T-helper 2 cell treated with Interferon-gamma antibody and Interleukin-4, amounts not matched to agents 5 μg/mL and 100 μg/mL, for 36 hours (primary cell): ENCODE data around the gene LRMDA.

Experiments
- DNase-seq: peaks from one replicate; pipeline ENCODE4 v3.0.0; 2021; ENCODE audit warnings: low spot score
- H3K27ac Mint-ChIP-seq: one replicate; pipeline ENCODE4 v1.8.0; 2021; ENCODE audit warnings: mild to moderate bottlenecking, mixed read lengths
- H3K27me3 Mint-ChIP-seq: one replicate; pipeline ENCODE4 v1.8.0; 2021; ENCODE audit warnings: low read depth, mixed read lengths
- H3K36me3 Mint-ChIP-seq: one replicate; pipeline ENCODE4 v1.8.0; 2021; ENCODE audit warnings: low read depth, mixed read lengths
- H3K4me1 Mint-ChIP-seq: one replicate; pipeline ENCODE4 v1.8.0; 2021; ENCODE audit warnings: low read depth, mixed read lengths
- H3K4me3 Mint-ChIP-seq: one replicate; pipeline ENCODE4 v1.8.0; 2022; ENCODE audit warnings: mild to moderate bottlenecking, moderate library complexity, mixed read lengths
- H3K9me3 Mint-ChIP-seq: one replicate; pipeline ENCODE4 v1.8.0; 2021; ENCODE audit warnings: mixed read lengths

Gene LRMDA

GRCh38 chr10:75660823-75661222, 229.4 kb downstream of the LRMDA start:
- Mint-ChIP-seq H3K9me3 (no peaks in the 10 kb centered on the region), H3K4me1 (no peaks in the 10 kb centered on the region), H3K27ac (no peak overlapping the region), H3K36me3 (no peaks in the 10 kb centered on the region), H3K27me3 (no peaks in the 10 kb centered on the region), H3K4me3 (no peak overlapping the region)
- DNase-seq: no peak

GRCh38 chr10:75662715-75663114, 231.3 kb downstream of the LRMDA start:
- no peak for DNase-seq
- H3K9me3 Mint-ChIP-seq: no peaks in the 10 kb centered on the region
- H3K4me3 Mint-ChIP-seq: no peak overlapping the region
- no peaks in the 10 kb centered on the region for H3K36me3 Mint-ChIP-seq
- no peaks in the 10 kb centered on the region for H3K4me1 Mint-ChIP-seq
- H3K27ac Mint-ChIP-seq: no peak overlapping the region
- H3K27me3 Mint-ChIP-seq: no peaks in the 10 kb centered on the region

GRCh38 chr10:75663947-75664664, 232.7 kb downstream of the LRMDA start:
- no peak overlapping the region for H3K4me3 Mint-ChIP-seq
- no peak for DNase-seq
- no peaks in the 10 kb centered on the region for H3K27me3 Mint-ChIP-seq
- no peaks in the 10 kb centered on the region for H3K36me3 Mint-ChIP-seq
- H3K9me3 Mint-ChIP-seq: no peaks in the 10 kb centered on the region
- no peaks in the 10 kb centered on the region for H3K4me1 Mint-ChIP-seq
- no peak overlapping the region for H3K27ac Mint-ChIP-seq

- H3K27ac Mint-ChIP-seq: no peak overlapping the region
- no peak for DNase-seq
- no peaks in the 10 kb centered on the region for H3K9me3 Mint-ChIP-seq
- no peak overlapping the region for H3K4me3 Mint-ChIP-seq
- H3K27me3 Mint-ChIP-seq: no peaks in the 10 kb centered on the region
- no peaks in the 10 kb centered on the region for H3K4me1 Mint-ChIP-seq
- H3K36me3 Mint-ChIP-seq: no peaks in the 10 kb centered on the region
These were observed 233.5 kb downstream of the LRMDA start for GRCh38 chr10:75664968-75665367.

GRCh38 chr10:75665707-75666106, 234.3 kb downstream of the LRMDA start:
- H3K9me3 Mint-ChIP-seq: no peaks in the 10 kb centered on the region
- no peak overlapping the region for H3K4me3 Mint-ChIP-seq
- no peaks in the 10 kb centered on the region for H3K4me1 Mint-ChIP-seq
- no peaks in the 10 kb centered on the region for H3K27me3 Mint-ChIP-seq
- no peak overlapping the region for H3K27ac Mint-ChIP-seq
- no peak for DNase-seq
- no peaks in the 10 kb centered on the region for H3K36me3 Mint-ChIP-seq

- H3K36me3 Mint-ChIP-seq: no peaks in the 10 kb centered on the region
- no peaks in the 10 kb centered on the region for H3K4me1 Mint-ChIP-seq
- DNase-seq: no peak
- peaks cover 2% of the 10 kb centered on the region for H3K27me3 Mint-ChIP-seq
- no peak overlapping the region for H3K4me3 Mint-ChIP-seq
- no peak overlapping the region for H3K27ac Mint-ChIP-seq
- no peaks in the 10 kb centered on the region for H3K9me3 Mint-ChIP-seq
These were observed 240.8 kb downstream of the LRMDA start for GRCh38 chr10:75672111-75672671.

- Mint-ChIP-seq H3K4me3 (no peak overlapping the region), H3K27ac (no peak overlapping the region), H3K27me3 (peaks cover 2% of the 10 kb centered on the region), H3K36me3 (no peaks in the 10 kb centered on the region), H3K4me1 (no peaks in the 10 kb centered on the region), H3K9me3 (no peaks in the 10 kb centered on the region)
- DNase-seq: no peak
These were observed 241.4 kb downstream of the LRMDA start for GRCh38 chr10:75672842-75673241.

- no peak for DNase-seq
- no peak overlapping the region for H3K4me3 Mint-ChIP-seq
- H3K9me3 Mint-ChIP-seq: no peaks in the 10 kb centered on the region
- H3K4me1 Mint-ChIP-seq: no peaks in the 10 kb centered on the region
- no peak overlapping the region for H3K27ac Mint-ChIP-seq
- H3K27me3 Mint-ChIP-seq: peaks cover 2% of the 10 kb centered on the region
- H3K36me3 Mint-ChIP-seq: no peaks in the 10 kb centered on the region
These were observed 246.1 kb downstream of the LRMDA start for GRCh38 chr10:75677541-75677940.

- Mint-ChIP-seq H3K9me3 (no peaks in the 10 kb centered on the region), H3K27ac (no peak overlapping the region), H3K36me3 (no peaks in the 10 kb centered on the region), H3K27me3 (peaks cover 2% of the 10 kb centered on the region), H3K4me3 (no peak overlapping the region), H3K4me1 (no peaks in the 10 kb centered on the region)
- no peak for DNase-seq
These were observed 247.1 kb downstream of the LRMDA start for GRCh38 chr10:75678527-75678926.

GRCh38 chr10:75679536-75679935, 248.1 kb downstream of the LRMDA start:
- Mint-ChIP-seq H3K9me3 (no peaks in the 10 kb centered on the region), H3K36me3 (no peaks in the 10 kb centered on the region)
- no peak for DNase-seq

GRCh38 chr10:75681334-75681733, 249.9 kb downstream of the LRMDA start:
- no peaks in the 10 kb centered on the region for H3K9me3 Mint-ChIP-seq
- H3K4me3 Mint-ChIP-seq: no peak overlapping the region
- H3K27me3 Mint-ChIP-seq: no peaks in the 10 kb centered on the region
- H3K4me1 Mint-ChIP-seq: no peaks in the 10 kb centered on the region
- H3K36me3 Mint-ChIP-seq: no peaks in the 10 kb centered on the region
- no peak for DNase-seq
- no peak overlapping the region for H3K27ac Mint-ChIP-seq

More at GRCh38 chr10:75679536-75679935, 248.1 kb downstream of the LRMDA start:
- Mint-ChIP-seq H3K27ac (no peak overlapping the region), H3K4me3 (no peak overlapping the region), H3K27me3 (peaks cover 2% of the 10 kb centered on the region), H3K4me1 (no peaks in the 10 kb centered on the region)

GRCh38 chr10:75682649-75683557, 251.5 kb downstream of the LRMDA start:
- no peaks in the 10 kb centered on the region for H3K36me3 Mint-ChIP-seq
- no peak overlapping the region for H3K4me3 Mint-ChIP-seq
- H3K9me3 Mint-ChIP-seq: no peaks in the 10 kb centered on the region
- no peaks in the 10 kb centered on the region for H3K4me1 Mint-ChIP-seq
- H3K27me3 Mint-ChIP-seq: no peaks in the 10 kb centered on the region
- H3K27ac Mint-ChIP-seq: no peak overlapping the region
- DNase-seq: no peak

- no peak overlapping the region for H3K4me3 Mint-ChIP-seq
- no peaks in the 10 kb centered on the region for H3K4me1 Mint-ChIP-seq
- no peak overlapping the region for H3K27ac Mint-ChIP-seq
- no peak for DNase-seq
- no peaks in the 10 kb centered on the region for H3K27me3 Mint-ChIP-seq
- no peaks in the 10 kb centered on the region for H3K36me3 Mint-ChIP-seq
- H3K9me3 Mint-ChIP-seq: no peaks in the 10 kb centered on the region
These were observed 253.8 kb downstream of the LRMDA start for GRCh38 chr10:75685187-75685586.
